ENCODE data around the gene GGA2.

DNA sequence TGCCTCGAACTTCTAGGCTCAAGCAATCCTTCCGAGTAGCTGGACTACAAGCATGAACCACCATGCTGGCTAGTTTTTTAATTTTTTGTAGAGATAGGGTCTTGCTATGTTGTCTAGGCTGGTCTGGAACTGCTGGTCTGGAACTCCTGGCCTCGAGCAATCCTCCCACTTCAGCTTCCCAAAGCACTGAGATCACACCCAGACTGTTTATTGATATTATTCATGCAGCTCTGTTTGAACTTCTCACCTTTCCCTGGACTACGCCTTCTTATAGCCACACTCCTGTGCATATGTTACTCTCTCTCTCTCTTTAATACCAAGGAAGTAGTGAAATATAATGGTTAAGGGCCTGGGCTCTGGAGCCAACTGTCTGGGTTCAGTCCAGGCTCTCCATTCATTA, 61.9 kb downstream of the GGA2 start:
- no peak for TF ChIP-seq ZBTB7A (tag by site-specific recombination; IDR thresholded peaks at IDR 0.05; ENCODE audit: low read depth)
- no peak for TF ChIP-seq CTCF (tag by site-specific recombination; IDR thresholded peaks at IDR 0.05)
- no peak for TF ChIP-seq ZNF473 (tag by site-specific recombination; IDR thresholded peaks at IDR 0.05)
- no peak for TF ChIP-seq SETDB1 (IDR thresholded peaks at IDR 0.05; ENCODE audit: insufficient read length, low read length)
- TF ChIP-seq ZNF777 (tag by site-specific recombination; IDR thresholded peaks at IDR 0.05; ENCODE audit: borderline replicate concordance), result no peak
- no peak for TF ChIP-seq ZNF621 (tag by site-specific recombination; IDR thresholded peaks at IDR 0.05)
- no peak for TF ChIP-seq SCRT2 (tag by site-specific recombination; IDR thresholded peaks at IDR 0.05)
- TF ChIP-seq ZFP41 (tag by site-specific recombination; IDR thresholded peaks at IDR 0.05; ENCODE audit: borderline replicate concordance), result no peak
- TF ChIP-seq GLI4 (tag by site-specific recombination; IDR thresholded peaks at IDR 0.05), result no peak
- TF ChIP-seq ZNF501 (tag by site-specific recombination; IDR thresholded peaks at IDR 0.05), result no peak
- TF ChIP-seq ZNF121 (tag by site-specific recombination; IDR thresholded peaks at IDR 0.05), result no peak
- TF ChIP-seq ZNF560 (tag by site-specific recombination; IDR thresholded peaks at IDR 0.05; ENCODE audit: borderline replicate concordance), result no peak
- no peak for TF ChIP-seq ZNF19 (tag by site-specific recombination; IDR thresholded peaks at IDR 0.05; ENCODE audit: low read depth)
- TF ChIP-seq YY1 (tag by site-specific recombination; IDR thresholded peaks at IDR 0.05), result no peak

Measured in HEK293 (cell line).